Natural killer cell treated with Interleukin-12 subunit alpha and Interleukin-12 subunit beta and Interleukin-15 and Interleukin-18, amount 100 ng/mL, for 72 hours (primary cell): Measurements from ENCODE around the gene TMEM100. TPM values are rescaled to one million over a fixed set of nuclear protein-coding genes. Genes with fewer than 3 reads are reported as not detected.
"Not testable (repeated sequence)": the region's sequence is repeated elsewhere in the genome, so short reads cannot be mapped to it uniquely, and the experiment has no call there.

Experiments
- ATAC-seq, 2 donors: fragments of 150-1000 bp; cut with Tn5 transposase in 1 of 2; sonication (Bioruptor Pico), chemical (Tn5 transposase) in 1 of 2; 2 replicates each; pipeline ENCODE4 v1.10.0; 2021
- DNase-seq: peaks from one replicate; pipeline ENCODE4 v3.0.0; 2022; ENCODE audit warnings: low spot score
- H3K27ac Mint-ChIP-seq, 2 donors: 1 replicate in 1 of 2; 2 replicates in 1 of 2; pipeline ENCODE4 v1.8.0; 2022; ENCODE audit warnings: mixed read lengths in 2 of 2, mild to moderate bottlenecking in 1 of 2, moderate library complexity in 1 of 2
- H3K27me3 Mint-ChIP-seq, 2 donors: 1 replicate in 1 of 2; 2 replicates in 1 of 2; pipeline ENCODE4 v1.8.0; 2022; ENCODE audit warnings: mixed read lengths in 2 of 2
- H3K36me3 Mint-ChIP-seq: one replicate; pipeline ENCODE4 v1.8.0; 2022; ENCODE audit warnings: mixed read lengths
- H3K4me1 Mint-ChIP-seq, 2 donors: 1 replicate in 1 of 2; 2 replicates in 1 of 2; pipeline ENCODE4 v1.8.0; 2022; ENCODE audit warnings: low read depth in 2 of 2, mixed read lengths in 2 of 2, mild to moderate bottlenecking in 1 of 2
- H3K4me3 Mint-ChIP-seq: one replicate; pipeline ENCODE4 v1.8.0; 2022; ENCODE audit warnings: mixed read lengths
- H3K9me3 Mint-ChIP-seq: 2 replicates; pipeline ENCODE4 v1.8.0; 2022; ENCODE audit warnings: mixed read lengths
- total RNA-seq, 2 donors: library from RNA; stranded (reverse); gene quantifications; one replicate each; pipeline ENCODE4 v1.2.3, GENCODE V29; 2022

Gene TMEM100
- total RNA-seq, 2 donors from 2014 or later, result not detected

- Mint-ChIP-seq H3K36me3 (no peaks in the 10 kb centered on the region), H3K27ac (no peak overlapping the region), H3K9me3 (peaks cover 10% of the 10 kb centered on the region), H3K27me3 (peaks cover 28 to 47% of the 10 kb centered on the region in 2 donors), H3K4me3 (no peak overlapping the region), H3K4me1 (no peaks in the 10 kb centered on the region)
- DNase-seq (no peak), ATAC-seq (no peak)
These were observed 46.4 kb downstream of the TMEM100 start for GRCh38 chr17:55676274-55676673.

- DNase-seq (no peak), ATAC-seq (no peak)
- Mint-ChIP-seq H3K36me3 (no peaks in the 10 kb centered on the region), H3K9me3 (peaks cover 6% of the 10 kb centered on the region), H3K27ac (no peak overlapping the region), H3K4me1 (no peaks in the 10 kb centered on the region), H3K4me3 (no peak overlapping the region), H3K27me3 (peaks cover 19 to 40% of the 10 kb centered on the region in 2 donors)
These were observed 48.7 kb downstream of the TMEM100 start for GRCh38 chr17:55673743-55674506.

- H3K27me3 Mint-ChIP-seq, result peaks cover 14 to 31% of the 10 kb centered on the region in 2 donors
- no peak overlapping the region for H3K27ac Mint-ChIP-seq
- ATAC-seq, result no peak
- H3K36me3 Mint-ChIP-seq, result no peaks in the 10 kb centered on the region
- DNase-seq, result no peak
- no peak overlapping the region for H3K4me3 Mint-ChIP-seq
- peaks cover 6% of the 10 kb centered on the region for H3K9me3 Mint-ChIP-seq
- H3K4me1 Mint-ChIP-seq, result no peaks in the 10 kb centered on the region
These were observed 49.8 kb downstream of the TMEM100 start for GRCh38 chr17:55672585-55673501.

- ATAC-seq, H3K4me1 Mint-ChIP-seq, H3K36me3 Mint-ChIP-seq, H3K4me3 Mint-ChIP-seq, H3K9me3 Mint-ChIP-seq, H3K27ac Mint-ChIP-seq, DNase-seq: not testable (repeated sequence)
- H3K27me3 Mint-ChIP-seq, result peaks cover 14 to 30% of the 10 kb centered on the region in 2 donors
These were observed 50.7 kb downstream of the TMEM100 start for GRCh38 chr17:55672010-55672409.

Other genes with a start within 250 kb of the TMEM100 start
- gene SMIM36, start 211.4 kb downstream of the TMEM100 start, total RNA-seq, result not detected
- gene PCTP, start 28.2 kb upstream of the TMEM100 start, total RNA-seq, result 10 to 100 TPM; 10.5 to 19.8 TPM